Parathyroid adenoma (tissue), 2 donors: ENCODE results near the gene SAA1.
"Not testable (repeated sequence)": the region's sequence is repeated elsewhere in the genome, so short reads cannot be mapped to it uniquely, and the experiment has no call there.

ENCODE experiments used
- H2AFZ ChIP-seq: fragments of 300-600 bp; sonication (generic); one replicate; pipeline ENCODE4 v1.7.0; 2017; ENCODE audit warnings: antibody characterized with exemption, mild to moderate bottlenecking
- H3K27ac ChIP-seq: fragments of 300-600 bp; sonication (generic); one replicate; pipeline ENCODE4 v1.7.0; 2017
- H3K27me3 ChIP-seq: fragments of 300-600 bp; sonication (generic); one replicate; pipeline ENCODE4 v1.7.0; 2017; ENCODE audit warnings: low read length; ENCODE audit not compliant: control insufficient read depth, insufficient read depth
- H3K36me3 ChIP-seq: fragments of 300-600 bp; sonication (generic); one replicate; pipeline ENCODE4 v1.7.0; 2017; ENCODE audit warnings: low read length; ENCODE audit not compliant: control insufficient read depth, insufficient read depth
- H3K4me1 ChIP-seq: fragments of 300-600 bp; sonication (generic); one replicate; pipeline ENCODE4 v1.7.0; 2017; ENCODE audit warnings: control low read depth
- H3K4me2 ChIP-seq: fragments of 300-600 bp; sonication (generic); one replicate; pipeline ENCODE4 v1.7.0; 2017; ENCODE audit warnings: low read length
- H3K4me3 ChIP-seq: fragments of 300-600 bp; sonication (generic); one replicate; pipeline ENCODE4 v1.7.0; 2017; ENCODE audit warnings: low read depth, low read length
- H3K79me2 ChIP-seq: fragments of 300-600 bp; sonication (generic); one replicate; pipeline ENCODE4 v1.7.0; 2017; ENCODE audit warnings: control low read depth
- H3K9ac ChIP-seq: fragments of 300-600 bp; sonication (generic); one replicate; pipeline ENCODE4 v1.7.0; 2017; ENCODE audit warnings: mild to moderate bottlenecking
- H3K9me3 ChIP-seq: fragments of 300-600 bp; sonication (generic); one replicate; pipeline ENCODE4 v1.7.0; 2017; ENCODE audit warnings: low read length; ENCODE audit not compliant: control insufficient read depth
- TF ChIP-seq, protein P1 (sequence below): fragments of 300-600 bp; sonication (generic); IDR thresholded peaks from one replicate; pipeline ENCODE4 v1.7.0; 2017; ENCODE audit warnings: antibody characterized with exemption, mild to moderate bottlenecking
- donor health status: primary hyperparathyroidism.

Gene SAA1

DNA sequence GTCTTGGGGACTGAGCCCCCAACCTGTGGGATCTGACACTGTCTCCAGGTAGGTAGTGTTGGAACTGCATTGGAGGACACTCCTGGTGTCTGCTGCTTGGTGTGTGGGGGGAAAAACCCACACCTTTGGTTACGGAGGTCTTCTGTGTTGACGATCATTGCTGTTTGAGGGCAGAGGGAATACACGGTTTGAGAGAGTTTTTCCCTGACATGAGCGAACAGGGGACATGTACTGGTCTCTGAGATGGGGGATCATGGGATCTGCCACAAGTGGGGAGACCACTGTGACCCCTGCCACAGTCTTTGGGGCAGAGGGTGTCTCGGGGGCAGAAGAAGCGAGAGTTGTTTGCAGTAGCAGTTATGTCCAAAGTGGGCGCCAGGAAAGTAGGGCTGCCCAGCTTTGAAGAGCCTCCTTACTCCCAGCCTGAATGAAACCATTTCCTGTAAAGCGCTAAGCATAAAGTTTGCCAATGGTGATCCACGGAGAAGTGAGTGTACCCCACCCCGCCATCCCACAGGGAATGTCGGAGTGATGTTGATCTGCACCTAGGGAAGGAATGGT lies 12.2 kb upstream of the SAA1 start:
- TF ChIP-seq, protein P1, sequence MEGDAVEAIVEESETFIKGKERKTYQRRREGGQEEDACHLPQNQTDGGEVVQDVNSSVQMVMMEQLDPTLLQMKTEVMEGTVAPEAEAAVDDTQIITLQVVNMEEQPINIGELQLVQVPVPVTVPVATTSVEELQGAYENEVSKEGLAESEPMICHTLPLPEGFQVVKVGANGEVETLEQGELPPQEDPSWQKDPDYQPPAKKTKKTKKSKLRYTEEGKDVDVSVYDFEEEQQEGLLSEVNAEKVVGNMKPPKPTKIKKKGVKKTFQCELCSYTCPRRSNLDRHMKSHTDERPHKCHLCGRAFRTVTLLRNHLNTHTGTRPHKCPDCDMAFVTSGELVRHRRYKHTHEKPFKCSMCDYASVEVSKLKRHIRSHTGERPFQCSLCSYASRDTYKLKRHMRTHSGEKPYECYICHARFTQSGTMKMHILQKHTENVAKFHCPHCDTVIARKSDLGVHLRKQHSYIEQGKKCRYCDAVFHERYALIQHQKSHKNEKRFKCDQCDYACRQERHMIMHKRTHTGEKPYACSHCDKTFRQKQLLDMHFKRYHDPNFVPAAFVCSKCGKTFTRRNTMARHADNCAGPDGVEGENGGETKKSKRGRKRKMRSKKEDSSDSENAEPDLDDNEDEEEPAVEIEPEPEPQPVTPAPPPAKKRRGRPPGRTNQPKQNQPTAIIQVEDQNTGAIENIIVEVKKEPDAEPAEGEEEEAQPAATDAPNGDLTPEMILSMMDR = no peak
- no peak overlapping the region for H3K9ac ChIP-seq
- H2AFZ ChIP-seq = no peak overlapping the region
- no peak overlapping the region for H3K27ac ChIP-seq
- H3K27me3 ChIP-seq = no peaks in the 10 kb centered on the region
- no peaks in the 10 kb centered on the region for H3K79me2 ChIP-seq
- H3K4me3 ChIP-seq = no peak overlapping the region
- no peaks in the 10 kb centered on the region for H3K36me3 ChIP-seq
- no peaks in the 10 kb centered on the region for H3K4me1 ChIP-seq
- no peaks in the 10 kb centered on the region for H3K9me3 ChIP-seq
- H3K4me2 ChIP-seq = no peak overlapping the region

DNA sequence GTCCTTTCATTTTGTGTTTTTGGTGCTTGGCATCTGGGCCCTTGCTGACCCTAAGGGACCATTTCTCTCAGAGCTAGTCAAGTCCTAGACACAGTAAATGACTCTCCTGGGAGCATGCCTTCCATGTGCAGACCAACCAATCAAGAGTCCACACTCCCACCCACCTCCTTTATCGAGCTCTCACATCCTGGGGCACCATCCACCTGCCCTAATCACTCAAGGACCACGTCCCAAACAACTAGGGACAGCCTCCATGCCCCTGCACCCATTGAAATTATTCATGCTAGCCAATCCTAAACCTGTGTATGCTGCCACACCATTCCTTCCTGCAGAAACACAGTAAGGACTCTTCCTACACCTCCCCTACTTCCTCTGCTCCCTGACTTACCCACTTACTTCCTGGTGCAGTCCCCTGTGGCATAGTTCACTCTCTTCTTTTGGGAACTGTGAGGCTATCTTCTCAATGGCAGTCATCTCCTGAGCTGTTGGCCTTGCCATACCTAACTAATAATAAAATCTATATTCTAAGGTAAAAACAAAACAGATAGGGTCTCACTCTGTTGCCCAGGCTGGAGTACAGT lies 11.2 kb upstream of the SAA1 start:
- no peaks in the 10 kb centered on the region for H3K27me3 ChIP-seq
- H2AFZ ChIP-seq = no peak overlapping the region
- no peak overlapping the region for H3K9ac ChIP-seq
- H3K9me3 ChIP-seq = no peaks in the 10 kb centered on the region
- no peak overlapping the region for H3K27ac ChIP-seq
- no peak overlapping the region for H3K4me2 ChIP-seq
- TF ChIP-seq, protein P1 = no peak
- no peaks in the 10 kb centered on the region for H3K4me1 ChIP-seq
- H3K79me2 ChIP-seq = no peaks in the 10 kb centered on the region
- no peak overlapping the region for H3K4me3 ChIP-seq
- H3K36me3 ChIP-seq = no peaks in the 10 kb centered on the region

DNA sequence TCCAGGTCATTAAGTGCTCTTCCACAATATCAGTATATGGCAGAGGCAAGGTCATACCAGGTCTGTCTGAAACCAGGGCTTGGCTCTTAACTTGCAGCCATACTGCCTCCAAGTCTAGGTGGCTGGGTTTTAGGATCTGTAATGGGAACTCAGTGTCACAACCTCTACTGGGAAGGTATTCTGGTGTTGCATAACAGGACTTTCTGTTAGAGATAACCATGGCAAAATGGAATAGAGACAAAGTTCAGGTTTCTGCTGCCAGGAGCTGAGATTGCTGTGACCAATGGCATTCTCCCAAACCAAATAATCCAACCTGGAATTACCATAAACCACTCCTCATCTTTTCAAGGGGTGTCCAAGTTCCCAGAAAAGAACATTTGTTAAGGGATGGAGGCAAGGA lies 6.8 kb upstream of the SAA1 start:
- Histone ChIP-seq H3K9me3 (no peaks in the 10 kb centered on the region), H3K9ac (no peak overlapping the region), H3K79me2 (no peaks in the 10 kb centered on the region), H3K36me3 (no peaks in the 10 kb centered on the region), H3K4me1 (no peaks in the 10 kb centered on the region), H3K4me2 (no peak overlapping the region), H2AFZ (no peak overlapping the region), H3K27me3 (no peaks in the 10 kb centered on the region), H3K4me3 (no peak overlapping the region), H3K27ac (no peak overlapping the region)
- TF ChIP-seq, protein P1 = no peak

DNA sequence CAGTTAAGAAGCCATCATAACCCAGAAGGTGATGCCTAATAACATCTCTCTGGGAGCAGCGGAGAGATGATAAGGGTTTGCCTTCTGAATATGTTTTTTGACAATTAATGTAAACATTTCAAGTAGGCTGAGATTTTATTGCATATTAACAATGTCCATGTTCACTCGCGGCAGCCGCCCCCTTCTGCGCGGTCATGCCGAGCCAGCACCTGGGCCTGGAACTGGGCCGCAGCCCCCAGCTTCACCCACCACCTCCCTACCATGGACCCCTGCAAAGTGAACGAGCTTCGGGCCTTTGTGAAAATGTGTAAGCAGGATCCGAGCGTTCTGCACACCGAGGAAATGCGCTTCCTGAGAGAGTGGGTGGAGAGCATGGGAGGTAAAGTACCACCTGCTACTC lies 4.3 kb upstream of the SAA1 start:
- TF ChIP-seq, protein P1 = no peak

DNA sequence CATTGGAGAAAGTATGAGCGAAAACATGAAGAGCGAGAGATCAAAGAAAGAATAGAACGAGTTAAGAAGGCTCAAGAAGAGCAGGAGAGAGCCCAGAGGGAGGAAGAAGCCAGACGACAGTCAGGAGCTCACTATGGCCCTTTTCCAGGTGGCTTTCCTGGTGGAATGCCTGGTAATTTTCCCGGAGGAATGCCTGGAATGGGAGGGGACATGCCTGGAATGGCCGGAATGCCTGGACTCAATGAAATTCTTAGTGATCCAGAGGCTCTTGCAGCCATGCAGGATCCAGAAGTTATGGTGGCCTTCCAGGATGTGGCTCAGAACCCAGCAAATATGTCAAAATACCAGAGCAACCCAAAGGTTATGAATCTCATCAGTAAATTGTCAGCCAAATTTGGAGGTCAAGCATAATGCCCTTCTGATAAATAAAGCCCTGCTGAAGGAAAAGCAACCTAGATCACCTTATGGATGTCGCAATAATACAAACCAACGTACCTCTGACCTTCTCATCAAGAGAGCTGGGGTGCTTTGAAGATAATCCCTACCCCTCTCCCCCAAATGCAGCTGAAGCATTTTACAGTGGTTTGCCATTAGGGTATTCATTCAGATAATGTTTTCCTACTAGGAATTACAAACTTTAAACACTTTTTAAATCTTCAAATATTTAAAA lies 3.2 kb upstream of the SAA1 start:
- not testable (repeated sequence) for H2AFZ ChIP-seq, H3K4me3 ChIP-seq, H3K79me2 ChIP-seq, H3K4me1 ChIP-seq, H3K27ac ChIP-seq, H3K4me2 ChIP-seq, H3K9me3 ChIP-seq, H3K27me3 ChIP-seq, H3K36me3 ChIP-seq, H3K9ac ChIP-seq

More for the DNA sequence above, 4.3 kb upstream of the SAA1 start:
- Histone ChIP-seq H3K4me3 (no peak overlapping the region), H3K4me1 (no peaks in the 10 kb centered on the region), H3K9ac (no peak overlapping the region), H3K27me3 (no peaks in the 10 kb centered on the region), H3K9me3 (no peaks in the 10 kb centered on the region), H3K36me3 (no peaks in the 10 kb centered on the region), H3K79me2 (no peaks in the 10 kb centered on the region), H3K4me2 (no peak overlapping the region), H3K27ac (no peak overlapping the region), H2AFZ (no peak overlapping the region)
